Mucosa of descending colon (tissue), 3 donors: ENCODE measurements around the gene SIGMAR1. TPM values are rescaled to one million over a fixed set of nuclear protein-coding genes. Genes with fewer than 3 reads are reported as not detected.
A peak's percentile ranks its signal among the peaks of the same experiment; 100 is the strongest.

ENCODE experiments used
- ATAC-seq: fragments of 200-7000 bp; cut with Tn5 transposase; one replicate; pipeline ENCODE4 v1.9.1; 2020; ENCODE audit warnings: mild to moderate bottlenecking, moderate library complexity
- DNase-seq, 3 donors: peaks; one replicate each; pipeline ENCODE4 v3.0.0-alpha.2; 2020
- H3K36me3 ChIP-seq: fragments of 200-600 bp; one replicate; pipeline ENCODE4 v1.8.0; 2021; ENCODE audit warnings: low read depth, mild to moderate bottlenecking
- H3K4me1 ChIP-seq: fragments of 200-600 bp; one replicate; pipeline ENCODE4 v1.8.0; 2021; ENCODE audit warnings: low read depth, mild to moderate bottlenecking
- H3K4me3 ChIP-seq: fragments of 200-600 bp; one replicate; pipeline ENCODE4 v1.8.0; 2021; ENCODE audit warnings: mild to moderate bottlenecking
- H3K9me3 ChIP-seq: fragments of 200-600 bp; one replicate; pipeline ENCODE4 v1.8.0; 2021; ENCODE audit warnings: mild to moderate bottlenecking
- intact Hi-C, 2 donors: fragments of 100-400 bp; cut with DNase I in 1 of 2; cut with micrococcal nuclease in 1 of 2; formaldehyde crosslinking; loops; one replicate each; pipeline versions ENCODE4 v1.11.0 to v1.11.1; 2022; cut with DNase I, micrococcal nuclease
- total RNA-seq, 3 donors: library from RNA; stranded (reverse); fragmentation: NEBNext Ultra II Directional in 2 of 3; extraction: Animal tissue kit (Norgen Biotek cat#: 25700) in 2 of 3; gene quantifications; one replicate each; pipeline versions ENCODE4 v1.2.1 to v1.2.4, GENCODE V29; 2021 to 2023
- TF ChIP-seq, protein P1 (sequence below): fragments of 200-600 bp; IDR thresholded peaks from one replicate; pipeline ENCODE4 v1.8.0; 2022; ENCODE audit warnings: antibody characterized with exemption, mild to moderate bottlenecking
- donor health status: DM: no; HTN: no; CAD: no; lungs with moderate emphysema.
- donor health status: DM: no; HTN: no; CAD: no.
- donor health status: DM: no; HTN: yes; CAD: no.

Gene SIGMAR1
- total RNA-seq, 3 donors from 2014 or later, result 48.1 to 59.8 (median 49.6) TPM

DNA sequence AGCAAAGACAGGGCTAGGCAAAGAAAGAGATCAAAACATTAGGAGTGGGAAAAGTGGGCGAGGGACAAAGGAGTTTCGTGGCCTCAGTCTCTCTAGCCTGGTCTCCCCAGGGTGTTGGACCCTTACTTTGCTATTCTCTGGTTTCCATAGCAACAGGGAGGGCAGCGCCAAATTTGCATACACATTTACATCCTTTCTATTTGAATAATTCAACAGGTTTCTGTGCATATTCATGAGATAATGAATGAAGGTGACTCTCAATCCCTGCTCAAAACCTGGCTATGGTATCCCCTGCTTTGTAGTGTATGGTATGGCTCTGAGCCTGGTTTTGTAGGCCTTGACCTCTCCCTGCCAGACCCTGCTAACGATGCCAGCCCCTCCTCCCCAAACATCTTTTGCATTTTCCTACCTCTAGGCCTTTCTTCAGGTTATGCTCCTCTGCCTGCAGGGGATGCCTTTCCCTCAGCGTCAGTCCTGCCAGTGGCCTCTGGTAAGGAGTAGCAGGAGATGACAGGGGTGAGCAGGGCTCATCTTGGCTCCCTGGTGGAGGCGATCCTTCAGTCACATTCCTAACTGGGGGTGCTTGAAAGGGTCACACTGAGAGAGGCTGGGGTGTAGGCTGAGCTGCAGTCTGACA is 35.5 kb downstream of the SIGMAR1 start:
- Histone ChIP-seq H3K4me3 (no peak overlapping the region), H3K4me1 (no peaks in the 10 kb centered on the region), H3K9me3 (no peaks in the 10 kb centered on the region), H3K36me3 (no peaks in the 10 kb centered on the region)
- TF ChIP-seq, protein P1, sequence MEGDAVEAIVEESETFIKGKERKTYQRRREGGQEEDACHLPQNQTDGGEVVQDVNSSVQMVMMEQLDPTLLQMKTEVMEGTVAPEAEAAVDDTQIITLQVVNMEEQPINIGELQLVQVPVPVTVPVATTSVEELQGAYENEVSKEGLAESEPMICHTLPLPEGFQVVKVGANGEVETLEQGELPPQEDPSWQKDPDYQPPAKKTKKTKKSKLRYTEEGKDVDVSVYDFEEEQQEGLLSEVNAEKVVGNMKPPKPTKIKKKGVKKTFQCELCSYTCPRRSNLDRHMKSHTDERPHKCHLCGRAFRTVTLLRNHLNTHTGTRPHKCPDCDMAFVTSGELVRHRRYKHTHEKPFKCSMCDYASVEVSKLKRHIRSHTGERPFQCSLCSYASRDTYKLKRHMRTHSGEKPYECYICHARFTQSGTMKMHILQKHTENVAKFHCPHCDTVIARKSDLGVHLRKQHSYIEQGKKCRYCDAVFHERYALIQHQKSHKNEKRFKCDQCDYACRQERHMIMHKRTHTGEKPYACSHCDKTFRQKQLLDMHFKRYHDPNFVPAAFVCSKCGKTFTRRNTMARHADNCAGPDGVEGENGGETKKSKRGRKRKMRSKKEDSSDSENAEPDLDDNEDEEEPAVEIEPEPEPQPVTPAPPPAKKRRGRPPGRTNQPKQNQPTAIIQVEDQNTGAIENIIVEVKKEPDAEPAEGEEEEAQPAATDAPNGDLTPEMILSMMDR, result no peak
- no peak for ATAC-seq
- intact Hi-C loops, result no loop called here
- DNase-seq, result no peak

DNA sequence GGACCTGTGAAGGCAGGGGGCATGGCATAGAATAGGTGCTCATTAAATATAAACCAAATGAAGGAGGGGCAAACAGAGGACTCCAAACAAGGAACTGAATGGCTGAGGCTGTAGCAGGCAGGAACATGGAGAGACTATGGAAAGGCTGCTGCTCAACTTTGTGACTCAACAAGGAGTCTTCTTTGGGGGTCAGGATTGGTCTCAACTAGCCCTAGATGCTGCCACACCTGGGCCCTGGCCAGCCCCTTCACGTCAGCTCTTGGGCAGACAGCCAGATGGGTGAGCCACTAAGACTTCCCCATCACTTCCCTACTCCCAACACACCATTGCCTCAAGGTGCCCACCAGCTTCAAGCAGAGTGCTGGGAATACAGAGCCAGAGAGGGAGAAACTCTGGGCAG is 36.7 kb downstream of the SIGMAR1 start:
- Histone ChIP-seq H3K9me3 (no peaks in the 10 kb centered on the region), H3K36me3 (no peaks in the 10 kb centered on the region), H3K4me1 (no peaks in the 10 kb centered on the region), H3K4me3 (no peak overlapping the region)
- ATAC-seq, result no peak
- TF ChIP-seq, protein P1, result no peak
- DNase-seq, result no peak
- intact Hi-C loops, result no loop called here

DNA sequence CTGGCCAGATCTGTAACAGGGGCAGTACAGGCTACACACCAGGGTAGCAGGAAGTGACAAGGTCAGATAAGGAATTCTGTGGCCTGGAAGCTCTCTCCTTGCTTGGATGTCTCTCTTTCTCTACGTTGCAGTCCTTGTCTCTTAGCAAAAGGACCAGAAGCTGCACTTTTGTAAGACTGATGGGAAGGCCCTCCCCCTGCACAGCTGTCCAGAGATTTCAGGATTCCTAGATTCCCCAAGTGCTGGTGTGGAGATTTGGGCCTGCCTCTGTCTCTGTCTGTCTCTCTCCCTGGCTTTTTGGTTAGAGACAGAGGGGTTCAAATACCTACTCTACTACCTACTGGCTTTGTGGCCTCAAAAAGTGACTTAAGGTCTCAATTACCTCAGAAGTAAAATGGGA is 38.0 kb downstream of the SIGMAR1 start:
- intact Hi-C loops, result loop anchor here (10.0 kb wide), 2 partner anchors 55 to 195 kb away; no protein-coding TSS in a partner anchor
- no peak for ATAC-seq
- DNase-seq, result no peak
- TF ChIP-seq, protein P1, result no peak
- H3K4me3 ChIP-seq, result no peak overlapping the region
- H3K4me1 ChIP-seq, result no peaks in the 10 kb centered on the region
- no peaks in the 10 kb centered on the region for H3K9me3 ChIP-seq
- H3K36me3 ChIP-seq, result no peaks in the 10 kb centered on the region

DNA sequence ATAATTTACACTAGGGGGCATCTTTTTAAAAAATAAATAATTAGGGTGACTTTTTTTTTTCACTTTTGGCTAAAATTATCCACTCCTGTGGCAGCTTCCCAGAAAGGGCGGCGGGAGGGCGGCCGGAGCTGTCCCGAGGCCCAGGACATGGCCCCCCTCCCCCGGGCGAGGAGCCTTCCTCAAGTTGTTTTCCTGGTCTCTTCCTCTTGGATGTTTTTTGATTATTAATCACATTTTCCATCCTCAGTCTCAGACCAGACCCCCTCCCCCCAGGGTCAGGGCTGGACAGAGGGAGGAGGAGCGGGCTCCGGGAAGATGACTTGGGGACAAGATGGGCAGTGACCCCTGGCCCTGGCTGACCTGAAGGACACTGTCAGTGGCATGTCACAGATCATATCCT is 43.4 kb downstream of the SIGMAR1 start:
- DNase-seq, result no peak
- intact Hi-C loops, result loop anchor here (5.0 to 10.0 kb wide), 3 partner anchors 47 to 189 kb away; no protein-coding TSS in a partner anchor
- peaks cover 23% of the 10 kb centered on the region for H3K4me1 ChIP-seq

DNA sequence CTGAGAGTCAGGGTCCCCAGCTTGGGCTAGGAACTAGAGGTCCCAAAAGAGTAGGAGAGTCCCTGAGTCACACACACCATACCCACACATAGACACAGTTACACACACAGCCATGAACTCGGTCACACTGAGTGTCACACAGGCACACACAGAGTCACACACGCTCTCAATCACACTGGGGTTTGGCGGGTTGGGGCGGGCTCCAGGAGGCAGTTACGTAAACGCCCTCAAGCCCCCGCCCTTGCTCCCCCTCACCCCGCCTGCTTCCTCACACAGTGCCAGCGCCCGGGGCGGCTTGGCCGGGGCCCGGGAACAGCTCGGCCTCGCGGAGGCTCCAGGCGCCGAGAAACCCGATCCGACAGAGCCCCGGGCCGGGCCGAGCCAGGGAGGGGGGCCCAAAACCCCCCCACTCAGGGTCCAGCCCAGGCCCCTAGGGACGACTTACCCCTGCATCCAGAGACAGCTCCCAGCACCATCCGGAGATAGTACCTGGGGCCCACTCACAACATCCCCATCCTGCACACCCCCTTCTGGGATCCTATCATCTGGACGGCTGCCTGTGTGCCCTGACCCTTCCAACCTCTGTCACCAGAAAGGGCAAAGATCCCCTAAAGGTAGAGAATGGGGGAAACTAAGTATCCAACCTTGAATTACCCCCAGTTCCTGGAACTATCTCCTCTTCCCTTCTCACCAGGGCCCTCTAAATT is 44.5 kb downstream of the SIGMAR1 start:
- Histone ChIP-seq H3K9me3 (no peaks in the 10 kb centered on the region), H3K4me1 (peaks cover 29% of the 10 kb centered on the region), H3K4me3 (no peak overlapping the region), H3K36me3 (no peaks in the 10 kb centered on the region)
- ATAC-seq (peak; percentile 13), DNase-seq (no peak)
- intact Hi-C loops, result loop anchor here (5.0 to 10.0 kb wide), 3 partner anchors 46 to 188 kb away; no protein-coding TSS in a partner anchor
- TF ChIP-seq, protein P1, result no peak

More for the DNA sequence above, 43.4 kb downstream of the SIGMAR1 start:
- TF ChIP-seq, protein P1, result no peak
- no peak overlapping the region for H3K4me3 ChIP-seq
- no peaks in the 10 kb centered on the region for H3K36me3 ChIP-seq
- no peaks in the 10 kb centered on the region for H3K9me3 ChIP-seq
- no peak for ATAC-seq
